Heart right ventricle (tissue), 16 donors: ENCODE data around the gene TMEM229A. TPM values are rescaled to one million over a fixed set of nuclear protein-coding genes. Genes with fewer than 3 reads are reported as not detected.

Experiments
- ATAC-seq, 8 donors: fragments of 200-7000 bp; cut with Tn5 transposase; one replicate each; pipeline ENCODE4 v1.9.1; 2020; ENCODE audit warnings: mild to moderate bottlenecking in 8 of 8, moderate library complexity in 8 of 8, moderate number of reproducible peaks in 1 of 8
- DNase-seq, 2 donors: peaks; one replicate each; pipeline ENCODE4 v3.0.0-alpha.2; 2020
- H3K27ac ChIP-seq, 10 donors: fragments of 200-600 bp; sonication (generic) in 2 of 10; one replicate each; pipeline versions ENCODE4 v1.5.0 to v1.8.0; 2020 to 2022; ENCODE audit warnings: mild to moderate bottlenecking in 3 of 10
- H3K27me3 ChIP-seq, 7 donors: fragments of 200-600 bp; one replicate each; pipeline ENCODE4 v1.8.0; 2021 to 2022; ENCODE audit warnings: mild to moderate bottlenecking in 2 of 7
- H3K36me3 ChIP-seq, 9 donors: fragments of 200-600 bp; sonication (generic) in 1 of 9; one replicate each; pipeline versions ENCODE4 v1.5.0 to v1.8.0; 2020 to 2022; ENCODE audit warnings: mild to moderate bottlenecking in 2 of 9
- H3K4me1 ChIP-seq, 9 donors: fragments of 200-600 bp; sonication (generic) in 1 of 9; one replicate each; pipeline versions ENCODE4 v1.5.0 to v1.8.0; 2020 to 2022; ENCODE audit warnings: mild to moderate bottlenecking in 4 of 9
- H3K4me3 ChIP-seq, 10 donors: fragments of 200-600 bp; sonication (generic) in 2 of 10; one replicate each; pipeline versions ENCODE4 v1.5.0 to v1.8.0; 2020 to 2022; ENCODE audit warnings: mild to moderate bottlenecking in 7 of 10, moderate library complexity in 2 of 10
- H3K9me3 ChIP-seq, 11 donors: fragments of 200-600 bp in 10 of 11; sonication (generic) in 2 of 11; one replicate each; pipeline versions ENCODE4 v1.5.0 to v1.8.0; 2013 to 2022; ENCODE audit warnings: mild to moderate bottlenecking in 2 of 11, control low read depth in 1 of 11, moderate library complexity in 1 of 11
- CTCF ChIP-seq, 9 donors: fragments of 200-600 bp; sonication (generic) in 2 of 9; IDR thresholded peaks; one replicate each; pipeline versions ENCODE4 v1.5.0 to v1.8.0; 2021 to 2022; ENCODE audit warnings: antibody characterized with exemption in 9 of 9, mild to moderate bottlenecking in 5 of 9, moderate library complexity in 1 of 9
- WGBS, 2 donors: extraction: QIAGEN DNeasy Blood & Tissue Kit; methylation state at CpG; one replicate each; pipeline ENCODE4 v1.1.7; 2013; ENCODE audit warnings: inconsistent platforms in 1 of 2; 5-methylcytosine and 5-hydroxymethylcytosine counted together
- intact Hi-C, 10 donors: fragments of 100-400 bp; cut with DNase I; formaldehyde crosslinking; loops; one replicate each; pipeline versions ENCODE4 v1.11.1 to v1.14.2; 2022
- polyA plus RNA-seq, 2 donors: library from polyadenylated mRNA; stranded (reverse); fragments of 200-250 nt; gene quantifications; one replicate each; pipeline ENCODE4 v1.2.3, GENCODE V29; 2013
- total RNA-seq, 10 donors: library from RNA; stranded (reverse); fragmentation: NEBNext Ultra II Directional in 3 of 10; extraction: Animal tissue kit (Norgen Biotek cat#: 25700) in 3 of 10; gene quantifications; one replicate each; pipeline versions ENCODE4 v1.2.1 to v1.2.4, GENCODE V29; 2021 to 2023
- donor health status: Arrhythmogenic right ventricular cardiomyopathy.
- donor health status: ischemic (EF 13 %, LVEDD 7.1; RV severe dilation, severe dysfunction).
- donor health status: healthy with polysubstance abuse.
- donor health status: DM: no; HTN: yes; CAD: no.
- donor health status: DM: no; HTN: no; CAD: no.
- donor health status: ischemic (EF 25% LVEDD 6.9; RV normal size, moderate dysfunction).
- donor health status: ischemic (EF 25% LVEDD 5.7; RV mildly dilated, moderate dysfunction).
- donor health status: healthy.
- donor health status: DM: yes; HTN: yes; CAD: no.
- donor health status: Ischemic cardiomyopathy.
- donor health status: ischemic (EF 35%, LVEDD 5.7; RV mildly dilated, moderate dysfunction).
- donor health status: nonischemic (EF 11% LVEDD 7.7; RV severe dilation, severe dysfunction).
- donor health status: DM: yes; HTN: yes; CAD: no.
- donor health status: PGD.
- donor health status: ischemic (EF 29% LVEDD 5.4; RV normal size, mild dysfunction).
- donor health status: nonischemic (EF 23%, LVEDD 6.1; RV moderate dilation, normal function).

Gene TMEM229A
- total and polyA plus RNA-seq, 12 donors: 0.17 to 0.32 TPM; not detected in 10

GRCh38 chr7:123987445-123987844, 45.4 kb downstream of the TMEM229A start:
- H3K27me3 ChIP-seq: no peaks in the 10 kb centered on the region
- intact Hi-C loops: no loop called here
- H3K27ac ChIP-seq: no peak overlapping the region
- no peak overlapping the region for H3K4me3 ChIP-seq
- 9 to 17% methylated on average over 2 of the region's 2 CpGs for WGBS, 2 donors
- peaks cover 0 to 2% (median 0%) of the 10 kb centered on the region in 11 donors for H3K9me3 ChIP-seq
- DNase-seq (no peak), ATAC-seq (no peak)
- no peaks in the 10 kb centered on the region for H3K36me3 ChIP-seq
- peaks cover 0 to 3% (median 0%) of the 10 kb centered on the region in 9 donors for H3K4me1 ChIP-seq
- no peak for TF ChIP-seq CTCF (IDR thresholded peaks at IDR 0.05)

Other genes with a start within 250 kb of the TMEM229A start
- under 1 TPM in 3 of 10 donors, not detected in 7; 0.34 to 0.88 (median 0.38) TPM for gene HYAL4, start 187.9 kb downstream of the TMEM229A start, total RNA-seq
- gene HYAL4, start 187.9 kb downstream of the TMEM229A start, polyA plus RNA-seq: under 1 TPM in 1 of 2 donors, not detected in 1; 0.03 TPM
- gene SPAM1, start 107.8 kb downstream of the TMEM229A start, total RNA-seq: under 1 TPM in 1 of 10 donors, not detected in 9; 0.32 TPM
- not detected for gene SPAM1, start 107.8 kb downstream of the TMEM229A start, polyA plus RNA-seq